CD14-positive monocyte (primary cell): ENCODE measurements around the gene ZFYVE28. TPM values are rescaled to one million over a fixed set of nuclear protein-coding genes. Genes with fewer than 3 reads are reported as not detected.

Experiments used
- DNase-seq, 3 donors: peaks; one replicate each; pipeline ENCODE4 v3.0.0-alpha.2; 2011 to 2022
- H2AFZ ChIP-seq: 2 replicates; pipeline ENCODE4 v1.6.0; 2012; ENCODE audit warnings: mild to moderate bottlenecking, low read depth, low read length, inconsistent platforms; ENCODE audit not compliant: insufficient read depth, poor library complexity, severe bottlenecking
- H3K27ac ChIP-seq, 2 donors: 1 replicate in 1 of 2; 2 replicates in 1 of 2; pipeline ENCODE4 v1.5.1; 2012 to 2013; ENCODE audit warnings: low read length in 2 of 2, control low read depth in 1 of 2, inconsistent platforms in 1 of 2, low read depth in 1 of 2, mild to moderate bottlenecking in 1 of 2
- H3K27me3 ChIP-seq, 2 donors: one replicate each; pipeline versions ENCODE4 v1.6.0 to v1.6.1; 2011 to 2013; ENCODE audit warnings: low read length in 2 of 2; ENCODE audit not compliant: control insufficient read depth in 2 of 2, insufficient read depth in 2 of 2
- H3K36me3 ChIP-seq, 2 donors: replicated peaks in 1 of 2; 1 replicate in 1 of 2; 2 replicates in 1 of 2; pipeline versions ENCODE4 v1.5.1 to v1.6.1; 2012 to 2013; ENCODE audit warnings: low read length in 2 of 2, control low read depth in 1 of 2, inconsistent platforms in 1 of 2, mild to moderate bottlenecking in 1 of 2; ENCODE audit not compliant: insufficient read depth in 2 of 2, control insufficient read depth in 1 of 2
- H3K4me1 ChIP-seq, 2 donors: 1 replicate in 1 of 2; 2 replicates in 1 of 2; pipeline versions ENCODE4 v1.5.1 to v1.6.1; 2012 to 2013; ENCODE audit warnings: low read length in 2 of 2, control low read depth in 1 of 2, inconsistent platforms in 1 of 2, mild to moderate bottlenecking in 1 of 2, moderate library complexity in 1 of 2; ENCODE audit not compliant: insufficient read depth in 2 of 2, control insufficient read depth in 1 of 2
- H3K4me2 ChIP-seq: replicated peaks from 2 replicates; pipeline ENCODE3; 2012; ENCODE audit warnings: low read length, moderate library complexity, mild to moderate bottlenecking; ENCODE audit not compliant: poor library complexity, severe bottlenecking; ENCODE audit errors: extremely low read depth
- H3K4me3 ChIP-seq, 3 experiments: fragments of 200-600 bp in 1 of 3; sonication (generic) in 1 of 3; replicated peaks in 1 of 3; 1 replicate in 2 of 3; 2 replicates in 1 of 3; pipeline ENCODE4 v1.5.1; 2011 to 2013; ENCODE audit warnings: low read length in 3 of 3, mild to moderate bottlenecking in 3 of 3, control low read depth in 2 of 3, low read depth in 2 of 3, inconsistent platforms in 1 of 3, moderate library complexity in 1 of 3
- H3K79me2 ChIP-seq: 2 replicates; pipeline ENCODE4 v1.6.0; 2012; ENCODE audit warnings: mild to moderate bottlenecking, control low read depth, inconsistent platforms, low read length, moderate library complexity; ENCODE audit not compliant: insufficient read depth
- H3K9ac ChIP-seq: 2 replicates; pipeline ENCODE4 v1.6.0; 2017; ENCODE audit warnings: low read length, mild to moderate bottlenecking; ENCODE audit not compliant: insufficient read depth, poor library complexity, severe bottlenecking
- H3K9me3 ChIP-seq, 2 donors: replicated peaks in 1 of 2; 1 replicate in 1 of 2; 2 replicates in 1 of 2; pipeline versions ENCODE4 v1.5.1 to v1.6.1; 2012 to 2013; ENCODE audit warnings: low read length in 2 of 2, control low read depth in 1 of 2; ENCODE audit not compliant: control insufficient read depth in 1 of 2, insufficient read depth in 1 of 2
- H4K20me1 ChIP-seq: 2 replicates; pipeline ENCODE4 v1.6.0; 2012; ENCODE audit warnings: mild to moderate bottlenecking, low read length, control low read depth, moderate library complexity; ENCODE audit not compliant: insufficient read depth
- H3K27ac Mint-ChIP-seq, 7 donors: one replicate each; pipeline ENCODE4 v1.8.0; 2020; ENCODE audit warnings: mild to moderate bottlenecking in 7 of 7, mixed read lengths in 7 of 7, moderate library complexity in 6 of 7, inconsistent platforms in 2 of 7
- H3K27me3 Mint-ChIP-seq, 3 donors: one replicate each; pipeline ENCODE4 v1.8.0; 2021 to 2022; ENCODE audit warnings: low read depth in 3 of 3, mild to moderate bottlenecking in 3 of 3, mixed read lengths in 3 of 3, moderate library complexity in 3 of 3, inconsistent platforms in 1 of 3
- H3K36me3 Mint-ChIP-seq, 2 donors: one replicate each; pipeline ENCODE4 v1.8.0; 2020; ENCODE audit warnings: mixed read lengths in 2 of 2, inconsistent platforms in 1 of 2, mild to moderate bottlenecking in 1 of 2
- H3K4me1 Mint-ChIP-seq: one replicate; pipeline ENCODE4 v1.8.0; 2020; ENCODE audit warnings: mild to moderate bottlenecking, mixed read lengths
- H3K4me3 Mint-ChIP-seq, 2 donors: one replicate each; pipeline ENCODE4 v1.8.0; 2020; ENCODE audit warnings: mild to moderate bottlenecking in 2 of 2, mixed read lengths in 2 of 2, moderate library complexity in 1 of 2
- H3K9me3 Mint-ChIP-seq, 7 donors: one replicate each; pipeline ENCODE4 v1.8.0; 2020 to 2022; ENCODE audit warnings: mixed read lengths in 7 of 7, mild to moderate bottlenecking in 6 of 7, moderate library complexity in 6 of 7, inconsistent platforms in 2 of 7
- WGBS: methylation state at CpG from one replicate; pipeline ENCODE4 v1.1.5; 2013; ENCODE audit warnings: missing lambda C conversion rate; ENCODE audit not compliant: insufficient coverage; 5-methylcytosine and 5-hydroxymethylcytosine counted together
- intact Hi-C, 2 donors: fragments of 100-400 bp; cut with micrococcal nuclease; formaldehyde crosslinking; loops; one replicate each; pipeline versions ENCODE4 v1.15.0 to v1.15.1; 2023
- polyA plus RNA-seq, 3 donors: library from polyadenylated mRNA; depleted of rRNA in 1 of 3; unstranded in 2 of 3; stranded (reverse) in 1 of 3; fragments of 300-500 nt in 2 of 3; fragments of >200 nt in 1 of 3; fragmentation: Illumina TruSeq in 2 of 3; gene quantifications; 1 replicate in 2 of 3; 2 replicates in 1 of 3; pipeline ENCODE4 v1.2.3, GENCODE V29; 2012 to 2021
- TF ChIP-seq, protein P1 (sequence below): fragments of 200-600 bp; IDR thresholded peaks from one replicate; pipeline ENCODE4 v1.8.0; 2022; ENCODE audit warnings: antibody characterized with exemption, mild to moderate bottlenecking

The ZFYVE28 gene
- polyA plus RNA-seq, 3 donors = 1.0 to 4.4 (median 1.1) TPM

GRCh38 chr4:2365054-2365912 lies 53.2 kb downstream of the ZFYVE28 start:
- H3K4me3 ChIP-seq = peak overlapping the region in 1 of 3 experiments; percentile 55
- H3K4me1 Mint-ChIP-seq = peaks cover 9% of the 10 kb centered on the region
- intact Hi-C loops = no loop called here
- H3K27ac Mint-ChIP-seq = no peak overlapping the region
- peak in 1 of 3 donors; percentile 1 for DNase-seq
- H3K27ac ChIP-seq = no peak overlapping the region
- peak overlapping the region; percentile 27 for H3K9ac ChIP-seq
- H3K36me3 ChIP-seq = no peaks in the 10 kb centered on the region
- peak overlapping the region; percentile 56 for H3K4me2 ChIP-seq
- H4K20me1 ChIP-seq = no peaks in the 10 kb centered on the region
- H3K27me3 Mint-ChIP-seq = peaks cover 3 to 15% (median 7%) of the 10 kb centered on the region in 3 donors
- peaks cover 7 to 10% (median 7%) of the 10 kb centered on the region in 7 donors for H3K9me3 Mint-ChIP-seq
- peak overlapping the region; percentile 46 for H2AFZ ChIP-seq
- TF ChIP-seq, protein P1, sequence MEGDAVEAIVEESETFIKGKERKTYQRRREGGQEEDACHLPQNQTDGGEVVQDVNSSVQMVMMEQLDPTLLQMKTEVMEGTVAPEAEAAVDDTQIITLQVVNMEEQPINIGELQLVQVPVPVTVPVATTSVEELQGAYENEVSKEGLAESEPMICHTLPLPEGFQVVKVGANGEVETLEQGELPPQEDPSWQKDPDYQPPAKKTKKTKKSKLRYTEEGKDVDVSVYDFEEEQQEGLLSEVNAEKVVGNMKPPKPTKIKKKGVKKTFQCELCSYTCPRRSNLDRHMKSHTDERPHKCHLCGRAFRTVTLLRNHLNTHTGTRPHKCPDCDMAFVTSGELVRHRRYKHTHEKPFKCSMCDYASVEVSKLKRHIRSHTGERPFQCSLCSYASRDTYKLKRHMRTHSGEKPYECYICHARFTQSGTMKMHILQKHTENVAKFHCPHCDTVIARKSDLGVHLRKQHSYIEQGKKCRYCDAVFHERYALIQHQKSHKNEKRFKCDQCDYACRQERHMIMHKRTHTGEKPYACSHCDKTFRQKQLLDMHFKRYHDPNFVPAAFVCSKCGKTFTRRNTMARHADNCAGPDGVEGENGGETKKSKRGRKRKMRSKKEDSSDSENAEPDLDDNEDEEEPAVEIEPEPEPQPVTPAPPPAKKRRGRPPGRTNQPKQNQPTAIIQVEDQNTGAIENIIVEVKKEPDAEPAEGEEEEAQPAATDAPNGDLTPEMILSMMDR = no peak
- peaks cover 7 to 13% of the 10 kb centered on the region in 2 donors for H3K9me3 ChIP-seq
- H3K4me3 Mint-ChIP-seq = peak overlapping the region; percentile 48 to 59
- 55% methylated on average over 37 of the region's 41 CpGs for WGBS
- H3K4me1 ChIP-seq = peaks cover 0 to 4% of the 10 kb centered on the region in 2 donors
- no peaks in the 10 kb centered on the region for H3K27me3 ChIP-seq
- no peaks in the 10 kb centered on the region for H3K36me3 Mint-ChIP-seq
- no peaks in the 10 kb centered on the region for H3K79me2 ChIP-seq

DNA sequence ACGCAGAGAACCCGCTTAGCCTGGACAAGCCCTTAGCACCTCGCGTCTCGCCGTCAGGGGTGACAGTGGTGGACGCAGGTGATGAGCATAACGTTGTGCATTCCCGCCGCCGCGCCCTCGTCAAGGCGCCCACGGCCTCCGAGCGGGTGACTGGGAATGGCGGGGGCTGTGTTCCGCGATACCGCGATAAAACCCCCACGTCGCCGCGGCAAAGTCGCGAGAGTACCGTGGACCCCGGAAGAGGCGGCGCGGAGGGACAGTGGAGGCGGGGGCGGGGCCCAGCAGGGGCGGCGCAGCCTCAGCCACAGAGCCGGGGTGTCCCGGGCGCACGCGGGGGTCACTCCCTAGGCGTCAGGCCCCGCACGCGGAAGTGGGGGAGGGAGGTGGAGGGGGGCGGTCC lies 53.8 kb downstream of the ZFYVE28 start:
- peak in 1 of 3 donors; percentile 10 for DNase-seq
- H3K27me3 ChIP-seq = no peaks in the 10 kb centered on the region
- H3K4me1 ChIP-seq = peaks cover 0 to 4% of the 10 kb centered on the region in 2 donors
- H4K20me1 ChIP-seq = no peaks in the 10 kb centered on the region
- WGBS = 19% methylated on average over 47 of the region's 47 CpGs
- H2AFZ ChIP-seq = peak overlapping the region; percentile 46
- no peaks in the 10 kb centered on the region for H3K79me2 ChIP-seq
- Mint-ChIP-seq H3K4me1 (peaks cover 9% of the 10 kb centered on the region), H3K27ac (no peak overlapping the region), H3K4me3 (peak overlapping the region; percentile 59 to 70), H3K9me3 (peaks cover 7 to 10% (median 7%) of the 10 kb centered on the region in 7 donors), H3K27me3 (peaks cover 3 to 15% (median 10%) of the 10 kb centered on the region in 3 donors), H3K36me3 (no peaks in the 10 kb centered on the region)
- H3K4me2 ChIP-seq = peak overlapping the region; percentile 56
- peak overlapping the region; percentile 0 to 55 (median 34) for H3K4me3 ChIP-seq
- H3K27ac ChIP-seq = no peak overlapping the region
- no peaks in the 10 kb centered on the region for H3K36me3 ChIP-seq
- peaks cover 7 to 13% of the 10 kb centered on the region in 2 donors for H3K9me3 ChIP-seq
- TF ChIP-seq, protein P1 = no peak
- intact Hi-C loops = no loop called here
- peak overlapping the region; percentile 27 for H3K9ac ChIP-seq
